K562 (cell line): ENCODE results near the gene TRIM10. TPM values are rescaled to one million over a fixed set of nuclear protein-coding genes. Genes with fewer than 3 reads are reported as not detected.

Experiments
- ARID3B ChIP-seq: fragments of 250-450 bp; sonication (Bioruptor Pico); IDR thresholded peaks from 2 replicates; pipeline ENCODE4 v1.4.0; 2020; ENCODE audit warnings: borderline replicate concordance
- ARNT ChIP-seq, 2 experiments: fragments of 450-650 bp; IDR thresholded peaks; 2 replicates each; pipeline ENCODE4 v1.6.1; 2016; ENCODE audit warnings: mild to moderate bottlenecking in 1 of 2
- COPS2 ChIP-seq: fragments of 450-650 bp; conservative IDR thresholded peaks from 2 replicates; pipeline ENCODE4 v1.6.1; 2016; ENCODE audit warnings: mild to moderate bottlenecking, moderate library complexity
- GTF2E2 ChIP-seq: fragments of 200-800 bp; sonication (Bioruptor generic); IDR thresholded peaks from 2 replicates; pipeline ENCODE4 v1.6.1; 2016; ENCODE audit warnings: missing genetic modification characterization, missing compliant biosample characterization
- MLLT1 ChIP-seq, 2 experiments: fragments of 450-650 bp; IDR thresholded peaks; 2 replicates each; pipeline ENCODE4 v1.6.1; 2016
- NBN ChIP-seq: fragments of 450-650 bp; IDR thresholded peaks from 2 replicates; pipeline ENCODE4 v1.6.1; 2016; ENCODE audit warnings: low read depth, mild to moderate bottlenecking
- PKNOX1 ChIP-seq: fragments of 450-650 bp; IDR thresholded peaks from 2 replicates; pipeline ENCODE4 v1.6.1; 2016
- SMAD3 ChIP-seq: fragments of 450-650 bp; formaldehyde crosslinking; conservative IDR thresholded peaks from 2 replicates; pipeline ENCODE4 v1.4.0; 2020; ENCODE audit warnings: mild to moderate bottlenecking
- SMARCE1 ChIP-seq: fragments of 450-650 bp; IDR thresholded peaks from 2 replicates; pipeline ENCODE4 v1.7.1; 2016; ENCODE audit warnings: mild to moderate bottlenecking
- TEAD1 ChIP-seq, 2 experiments: fragments of 450-650 bp in 1 of 2; sonication (generic) in 1 of 2; formaldehyde crosslinking; IDR thresholded peaks; 2 replicates each; pipeline versions ENCODE4 v1.4.0 to v1.8.0; 2020 to 2022; ENCODE audit warnings: mild to moderate bottlenecking in 2 of 2, missing genetic modification reagents in 1 of 2
- TFAP4 ChIP-seq: sonication (generic); formaldehyde crosslinking; IDR thresholded peaks from 2 replicates; pipeline ENCODE4 v1.8.0; 2022; ENCODE audit warnings: missing genetic modification reagents, mild to moderate bottlenecking, moderate library complexity, borderline replicate concordance
- ZEB2 ChIP-seq: fragments of 450-650 bp; IDR thresholded peaks from 2 replicates; pipeline ENCODE4 v1.6.1; 2016
- ZNF239 ChIP-seq: fragments of 250-450 bp; sonication (Bioruptor Pico); IDR thresholded peaks from 2 replicates; pipeline ENCODE4 v1.4.0; 2020; ENCODE audit warnings: mild to moderate bottlenecking
- ZNF57 ChIP-seq: fragments of 450-650 bp; formaldehyde crosslinking; IDR thresholded peaks from 2 replicates; pipeline ENCODE4 v1.4.0; 2020; ENCODE audit warnings: mild to moderate bottlenecking, moderate library complexity
- polyA plus RNA-seq, 8 experiments: library from polyadenylated mRNA; depleted of rRNA in 4 of 8; stranded (reverse) in 5 of 8; unstranded in 3 of 8; fragments of >200 nt; fragmentation: Nextera tagmentation in 2 of 8; fragmentation: Illumina TruSeq in 1 of 8; extraction: Ambion mirVana in 2 of 8; extraction: Trizol in 1 of 8; gene quantifications; 2 replicates each; pipeline versions ENCODE4 v1.2.1 to v1.2.3, GENCODE V29; 2011 to 2014; ENCODE audit warnings: inconsistent platforms in 1 of 8, missing spikeins in 1 of 8
- total RNA-seq, 7 experiments: library from RNA; depleted of rRNA in 6 of 7; stranded (reverse); fragments of >200 nt in 6 of 7; fragmentation: Illumina TruSeq in 2 of 7; extraction: Trizol in 2 of 7; gene quantifications; 2 replicates each; pipeline versions ENCODE4 v1.2.1 to v1.2.3, GENCODE V29; 2011 to 2021; ENCODE audit warnings: low replicate concordance in 1 of 7
- TF ChIP-seq, protein P1 (sequence below): fragments of 250-450 bp; sonication (Bioruptor Pico); IDR thresholded peaks from 2 replicates; pipeline ENCODE4 v1.8.0; 2021; ENCODE audit warnings: moderate library complexity, mild to moderate bottlenecking, inconsistent platforms
- TF ChIP-seq, protein P2 (sequence below): fragments of 450-650 bp; formaldehyde crosslinking; IDR thresholded peaks from 2 replicates; pipeline ENCODE4 v1.4.0; 2022; ENCODE audit warnings: missing genetic modification characterization

The TRIM10 gene
- total and polyA plus RNA-seq, 9 of the 15 experiments (the other 6 are each of a cell fraction or from before 2014, with no cell fraction given) = 0.15 to 0.90 (median 0.36) TPM

DNA sequence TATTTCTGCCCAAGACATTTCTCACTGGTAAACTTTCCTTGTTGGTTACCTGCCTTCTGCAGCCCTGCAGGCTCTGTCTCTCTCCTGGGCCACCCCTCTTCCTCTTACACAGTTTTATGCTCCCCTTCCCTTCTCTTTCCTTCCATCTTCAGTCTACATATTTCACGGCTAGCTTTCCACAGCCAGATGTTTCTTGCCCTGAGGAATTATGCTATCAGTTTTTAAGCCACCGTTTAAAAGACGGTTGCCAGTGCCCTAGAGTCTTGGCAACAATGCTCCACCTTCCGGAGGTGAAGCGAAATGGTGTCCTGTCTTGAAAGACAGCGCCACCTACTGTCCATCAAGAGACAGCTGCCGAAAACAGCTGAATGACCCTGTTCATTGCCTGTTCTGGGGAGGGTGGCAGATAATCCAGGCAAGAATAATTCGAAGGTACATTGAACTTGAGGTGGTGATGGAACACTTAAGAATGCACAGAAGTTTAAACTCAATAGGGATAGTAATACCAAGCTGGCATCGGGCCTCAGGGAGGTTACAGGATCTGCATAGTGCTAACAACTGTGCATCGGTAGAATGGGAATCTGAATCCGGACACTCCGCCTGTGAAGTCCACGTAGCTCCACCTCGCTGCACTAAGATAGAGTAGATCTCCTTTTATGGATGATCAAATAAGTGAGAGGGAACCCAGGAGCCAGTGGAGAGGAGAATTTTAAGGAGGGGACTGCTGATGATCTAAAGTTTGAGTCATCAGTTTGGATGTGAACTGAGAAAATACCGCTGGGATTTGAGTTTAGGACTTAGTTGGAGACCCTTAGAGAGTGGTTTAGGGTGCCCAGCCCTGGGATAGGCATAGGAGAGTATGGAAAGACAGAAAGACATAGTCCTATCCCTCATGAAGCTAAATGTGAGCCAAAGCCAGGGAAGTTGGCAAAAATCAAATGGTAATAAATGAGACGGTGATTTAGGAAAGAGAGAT is 29.8 kb downstream of the TRIM10 start (continued):
- TF ChIP-seq MLLT1 (IDR thresholded peaks at IDR 0.05) = peak in 1 of 2 experiments; percentile 94; a peak in 2 of 4 replicates
- peak; percentile 18; the same call in 1 of the 2 replicates for TF ChIP-seq SMAD3 (CRISPR knock-in tag)
- TF ChIP-seq, protein P1, sequence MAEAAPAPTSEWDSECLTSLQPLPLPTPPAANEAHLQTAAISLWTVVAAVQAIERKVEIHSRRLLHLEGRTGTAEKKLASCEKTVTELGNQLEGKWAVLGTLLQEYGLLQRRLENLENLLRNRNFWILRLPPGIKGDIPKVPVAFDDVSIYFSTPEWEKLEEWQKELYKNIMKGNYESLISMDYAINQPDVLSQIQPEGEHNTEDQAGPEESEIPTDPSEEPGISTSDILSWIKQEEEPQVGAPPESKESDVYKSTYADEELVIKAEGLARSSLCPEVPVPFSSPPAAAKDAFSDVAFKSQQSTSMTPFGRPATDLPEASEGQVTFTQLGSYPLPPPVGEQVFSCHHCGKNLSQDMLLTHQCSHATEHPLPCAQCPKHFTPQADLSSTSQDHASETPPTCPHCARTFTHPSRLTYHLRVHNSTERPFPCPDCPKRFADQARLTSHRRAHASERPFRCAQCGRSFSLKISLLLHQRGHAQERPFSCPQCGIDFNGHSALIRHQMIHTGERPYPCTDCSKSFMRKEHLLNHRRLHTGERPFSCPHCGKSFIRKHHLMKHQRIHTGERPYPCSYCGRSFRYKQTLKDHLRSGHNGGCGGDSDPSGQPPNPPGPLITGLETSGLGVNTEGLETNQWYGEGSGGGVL (CRISPR knock-in tag) = no peak
- TF ChIP-seq ZNF239 (CRISPR knock-in tag) = peak; percentile 41; the same call in 1 of the 2 replicates
- TF ChIP-seq TEAD1 (CRISPR knock-in tag; IDR thresholded peaks at IDR 0.05) = peak in 1 of 2 experiments; percentile 62; a peak in 1 of 4 replicates
- no peak for TF ChIP-seq GTF2E2 (tag)
- TF ChIP-seq COPS2 = no peak
- TF ChIP-seq NBN = no peak
- 0 out of 2 replicates have a peak, but pooled peaks have one; percentile 24 for TF ChIP-seq SMARCE1
- TF ChIP-seq ZEB2 = peak; percentile 64
- peak; percentile 77 for TF ChIP-seq PKNOX1
- 0 out of 4 replicates have a peak, but pooled peaks of 1 of the 2 experiments have one; percentile 42 for TF ChIP-seq ARNT (IDR thresholded peaks at IDR 0.05)
- peak; percentile 79 for TF ChIP-seq TFAP4
- TF ChIP-seq, protein P2, sequence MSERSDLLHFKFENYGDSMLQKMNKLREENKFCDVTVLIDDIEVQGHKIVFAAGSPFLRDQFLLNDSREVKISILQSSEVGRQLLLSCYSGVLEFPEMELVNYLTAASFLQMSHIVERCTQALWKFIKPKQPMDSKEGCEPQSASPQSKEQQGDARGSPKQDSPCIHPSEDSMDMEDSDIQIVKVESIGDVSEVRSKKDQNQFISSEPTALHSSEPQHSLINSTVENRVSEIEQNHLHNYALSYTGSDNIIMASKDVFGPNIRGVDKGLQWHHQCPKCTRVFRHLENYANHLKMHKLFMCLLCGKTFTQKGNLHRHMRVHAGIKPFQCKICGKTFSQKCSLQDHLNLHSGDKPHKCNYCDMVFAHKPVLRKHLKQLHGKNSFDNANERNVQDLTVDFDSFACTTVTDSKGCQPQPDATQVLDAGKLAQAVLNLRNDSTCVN (CRISPR knock-in tag) = 0 out of 2 replicates have a peak, but pooled peaks have one; percentile 47
- TF ChIP-seq ARID3B (CRISPR knock-in tag) = no peak
- peak; percentile 14; the same call in 1 of the 2 replicates for TF ChIP-seq ZNF57
